HepG2 (cell line): ENCODE measurements around the gene MT1M. TPM values are rescaled to one million over a fixed set of nuclear protein-coding genes. Genes with fewer than 3 reads are reported as not detected.

Experiments
- ATF7 ChIP-seq, 2 experiments: fragments of 450-650 bp in 1 of 2; sonication (generic) in 1 of 2; formaldehyde crosslinking in 1 of 2; IDR thresholded peaks; 2 replicates each; pipeline versions ENCODE4 v1.4.0 to v1.6.1; 2016 to 2020; ENCODE audit warnings: antibody characterized with exemption in 1 of 2, mild to moderate bottlenecking in 1 of 2, missing genetic modification reagents in 1 of 2
- HOXA9 ChIP-seq: sonication (generic); formaldehyde crosslinking; IDR thresholded peaks from 2 replicates; pipeline ENCODE4 v1.8.1; 2022; ENCODE audit warnings: missing genetic modification reagents, mild to moderate bottlenecking, moderate library complexity, borderline replicate concordance
- LRRFIP1 ChIP-seq: sonication (generic); formaldehyde crosslinking; conservative IDR thresholded peaks from 2 replicates; pipeline ENCODE4 v1.4.0; 2020; ENCODE audit warnings: missing genetic modification reagents
- RBM22 ChIP-seq: fragments of 200-400 bp; formaldehyde crosslinking; optimal IDR thresholded peaks from 2 replicates; pipeline ENCODE3; 2017; ENCODE audit warnings: mild to moderate bottlenecking, low read length, moderate library complexity
- SNAPC5 ChIP-seq: sonication (generic); formaldehyde crosslinking; IDR thresholded peaks from 2 replicates; pipeline ENCODE4 v1.8.1; 2023; ENCODE audit warnings: mild to moderate bottlenecking, missing genetic modification reagents, borderline replicate concordance
- ZBTB42 ChIP-seq: sonication (generic); formaldehyde crosslinking; IDR thresholded peaks from 2 replicates; pipeline ENCODE4 v1.5.0; 2020; ENCODE audit warnings: mild to moderate bottlenecking, missing genetic modification reagents
- ZHX2 ChIP-seq, 2 experiments: sonication (generic) in 1 of 2; formaldehyde crosslinking in 1 of 2; IDR thresholded peaks; 2 replicates each; pipeline versions ENCODE4 v1.6.1 to v1.9.0; 2014 to 2022; ENCODE audit warnings: antibody characterized with exemption in 1 of 2, borderline replicate concordance in 1 of 2, inconsistent platforms in 1 of 2, low read depth in 1 of 2, missing genetic modification reagents in 1 of 2
- ZNF468 ChIP-seq: sonication (generic); formaldehyde crosslinking; IDR thresholded peaks from 2 replicates; pipeline ENCODE4 v1.8.0; 2022; ENCODE audit warnings: mild to moderate bottlenecking, moderate library complexity, missing genetic modification reagents
- ZNF556 ChIP-seq: sonication (generic); formaldehyde crosslinking; IDR thresholded peaks from 2 replicates; pipeline ENCODE4 v1.4.0; 2020; ENCODE audit warnings: mild to moderate bottlenecking, missing genetic modification reagents, borderline replicate concordance
- ZNF569 ChIP-seq: sonication (generic); formaldehyde crosslinking; IDR thresholded peaks from 2 replicates; pipeline ENCODE4 v1.5.0; 2020; ENCODE audit warnings: mild to moderate bottlenecking, missing genetic modification reagents, moderate library complexity, borderline replicate concordance
- ZNF691 ChIP-seq: sonication (generic); formaldehyde crosslinking; IDR thresholded peaks from 2 replicates; pipeline ENCODE4 v1.4.0; 2020; ENCODE audit warnings: missing genetic modification reagents, low read depth, mild to moderate bottlenecking, borderline replicate concordance
- ZNF703 ChIP-seq: sonication (generic); formaldehyde crosslinking; IDR thresholded peaks from 2 replicates; pipeline ENCODE4 v1.5.1; 2020; ENCODE audit warnings: missing genetic modification reagents, mild to moderate bottlenecking, moderate library complexity, borderline replicate concordance
- ZNF710 ChIP-seq: sonication (generic); formaldehyde crosslinking; IDR thresholded peaks from 2 replicates; pipeline ENCODE4 v1.5.0; 2020; ENCODE audit warnings: mild to moderate bottlenecking, missing genetic modification reagents, borderline replicate concordance
- ZSCAN25 ChIP-seq: sonication (generic); formaldehyde crosslinking; IDR thresholded peaks from 2 replicates; pipeline ENCODE4 v1.8.0; 2022; ENCODE audit warnings: mild to moderate bottlenecking, missing genetic modification reagents
- polyA plus RNA-seq, 8 experiments: library from polyadenylated mRNA; depleted of rRNA in 3 of 8; stranded (reverse) in 7 of 8; unstranded in 1 of 8; fragments of >200 nt; fragmentation: Illumina TruSeq in 4 of 8; extraction: Trizol in 4 of 8; gene quantifications; 2 replicates each; pipeline versions ENCODE4 v1.2.1 to v1.2.3, GENCODE V29; 2011 to 2016; ENCODE audit warnings: low read depth in 4 of 8, missing spikeins in 1 of 8, mixed read lengths in 1 of 8; ENCODE audit not compliant: insufficient read depth in 1 of 8
- total RNA-seq, 5 experiments: library from RNA; depleted of rRNA; stranded (reverse); fragments of >200 nt; fragmentation: Illumina TruSeq; extraction: Trizol; gene quantifications; 2 replicates each; pipeline ENCODE4 v1.2.3, GENCODE V29; 2016; ENCODE audit warnings: low read depth in 1 of 5

The MT1M gene
- total and polyA plus RNA-seq, 2 of the 13 experiments (the other 11 are each of a cell fraction or from before 2014, with no cell fraction given), result 4.6 TPM; not detected in 1

GRCh38 chr16:56608043-56608875 is 24.2 kb upstream of the MT1M start, which contains the start of gene MT2A (continued):
- 0 out of 2 replicates have a peak, but pooled peaks have one; percentile 31 for TF ChIP-seq SNAPC5 (CRISPR knock-in tag)
- peak; percentile 55; the same call in 1 of the 2 replicates for TF ChIP-seq ZNF556 (CRISPR knock-in tag)
- TF ChIP-seq ZHX2 (IDR thresholded peaks at IDR 0.05; ENCODE audit: low read depth), result no peak
- peak; percentile 51; the same call in 1 of the 2 replicates for TF ChIP-seq ZHX2 (CRISPR knock-in tag; IDR thresholded peaks at IDR 0.05; ENCODE audit: borderline replicate concordance)
- TF ChIP-seq RBM22, result peak; percentile 9
- peak; percentile 48; the same call in 1 of the 2 replicates for TF ChIP-seq ZNF691 (CRISPR knock-in tag)
- no peak for TF ChIP-seq ZNF569 (CRISPR knock-in tag)
- TF ChIP-seq HOXA9, result peak; percentile 83; the same call in 1 of the 2 replicates
- no peak for TF ChIP-seq ZNF468 (CRISPR knock-in tag)
- peak; percentile 86 for TF ChIP-seq ZNF710 (CRISPR knock-in tag)
- TF ChIP-seq LRRFIP1 (CRISPR knock-in tag), result no peak
- no peak; the same call in 1 of the 2 replicates for TF ChIP-seq ZBTB42
- peak; percentile 45; the same call in 1 of the 2 replicates for TF ChIP-seq ZNF703 (CRISPR knock-in tag)
- 0 out of 2 replicates have a peak, but pooled peaks have one; percentile 15 for TF ChIP-seq ZSCAN25 (CRISPR knock-in tag)
- peak; percentile 36; the same call in 1 of the 2 replicates for TF ChIP-seq ATF7 (IDR thresholded peaks at IDR 0.05)
- no peak for TF ChIP-seq ATF7 (CRISPR knock-in tag; IDR thresholded peaks at IDR 0.05)
